ENCODE measurements around the gene CCDC116. TPM values are rescaled to one million over a fixed set of nuclear protein-coding genes. Genes with fewer than 3 reads are reported as not detected.
"Not testable (repeated sequence)": the region's sequence is repeated elsewhere in the genome, so short reads cannot be mapped to it uniquely, and the experiment has no call there.

CCDC116 gene
- total RNA-seq, 1 donor from 2014 or later, result 0.41 TPM

- H3K4me1 ChIP-seq, result peaks cover 52% of the 10 kb centered on the region
These were observed 41.5 kb upstream of the CCDC116 start for GRCh38 chr22:21590809-21591641.

GRCh38 chr22:21591695-21592094 is 40.9 kb upstream of the CCDC116 start:
- TF ChIP-seq CTCF (IDR thresholded peaks at IDR 0.05), result no peak
- DNase-seq (peak; percentile 59), ATAC-seq (peak; percentile 79 to 86)
- intact Hi-C loops (cut with DNase I), result no loop called here
- Histone ChIP-seq H3K27ac (no peak overlapping the region), H3K27me3 (ENCODE audit: low read depth) (no peaks in the 10 kb centered on the region), H3K36me3 (peaks cover 43% of the 10 kb centered on the region), H3K4me3 (no peak overlapping the region), H3K4me1 (peaks cover 52% of the 10 kb centered on the region), H3K9me3 (no peaks in the 10 kb centered on the region)

More at GRCh38 chr22:21590809-21591641, 41.5 kb upstream of the CCDC116 start:
- Histone ChIP-seq H3K27ac (no peak overlapping the region), H3K4me3 (no peak overlapping the region), H3K27me3 (ENCODE audit: low read depth) (no peaks in the 10 kb centered on the region), H3K9me3 (no peaks in the 10 kb centered on the region), H3K36me3 (peaks cover 38% of the 10 kb centered on the region)
- ATAC-seq (peak in 1 of 2 donors; percentile 5), DNase-seq (no peak)
- no peak for TF ChIP-seq CTCF (IDR thresholded peaks at IDR 0.05)
- intact Hi-C loops (cut with DNase I), result no loop called here

GRCh38 chr22:21592422-21592821 is 40.1 kb upstream of the CCDC116 start:
- H3K4me1 ChIP-seq, result peaks cover 46% of the 10 kb centered on the region
- no peaks in the 10 kb centered on the region for H3K9me3 ChIP-seq
- DNase-seq (no peak), ATAC-seq (no peak)
- intact Hi-C loops (cut with DNase I), result no loop called here
- no peak overlapping the region for H3K27ac ChIP-seq
- no peak for TF ChIP-seq CTCF (IDR thresholded peaks at IDR 0.05)
- no peaks in the 10 kb centered on the region for H3K27me3 ChIP-seq (ENCODE audit: low read depth)
- H3K36me3 ChIP-seq, result peaks cover 50% of the 10 kb centered on the region
- no peak overlapping the region for H3K4me3 ChIP-seq

DNA sequence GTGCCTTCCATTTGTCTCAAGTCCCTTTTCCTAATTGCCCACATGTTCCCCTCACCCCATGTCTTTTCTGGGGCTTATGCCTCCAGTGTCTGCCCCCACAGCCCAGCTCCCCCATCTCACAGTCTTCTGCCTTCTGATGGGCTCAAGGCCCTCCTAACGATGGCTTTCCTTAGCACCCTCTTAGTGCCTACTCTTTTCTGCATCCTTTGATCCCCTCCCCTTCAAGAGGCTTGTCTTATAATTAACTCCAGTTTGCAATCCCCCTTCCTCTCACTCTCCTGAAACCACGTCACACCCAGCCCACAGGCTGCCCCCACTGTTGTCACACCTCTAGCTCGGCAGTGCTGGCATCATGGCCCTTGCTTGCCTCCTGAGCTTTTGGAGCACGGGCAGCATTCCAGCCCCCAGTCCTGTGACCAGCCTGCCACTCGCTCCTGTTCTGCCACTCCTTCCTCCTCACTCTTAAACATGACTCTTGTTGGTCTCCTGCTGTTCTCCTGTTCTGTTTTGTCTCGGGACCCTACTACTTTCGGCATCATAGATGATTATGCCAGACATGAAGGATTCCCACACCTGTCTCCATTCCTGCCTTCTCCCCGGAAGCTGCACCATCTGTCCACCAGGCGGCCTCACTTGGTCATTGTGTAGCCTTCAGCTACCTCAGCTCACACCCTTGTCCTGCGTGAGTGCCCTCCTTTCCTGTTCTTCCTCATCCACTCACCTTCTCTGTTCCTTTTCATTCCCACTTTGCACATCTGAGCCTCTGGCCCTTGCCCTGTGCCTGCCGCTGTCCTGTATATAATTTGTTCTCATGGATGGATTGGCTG is 38.9 kb upstream of the CCDC116 start:
- no peak for DNase-seq
- peaks cover 51% of the 10 kb centered on the region for H3K36me3 ChIP-seq
- ATAC-seq, result no peak
- H3K27me3 ChIP-seq (ENCODE audit: low read depth), result no peaks in the 10 kb centered on the region
- intact Hi-C loops (cut with DNase I), result no loop called here
- H3K9me3 ChIP-seq, result no peaks in the 10 kb centered on the region
- peaks cover 35% of the 10 kb centered on the region for H3K4me1 ChIP-seq
- no peak for TF ChIP-seq CTCF (IDR thresholded peaks at IDR 0.05)
- no peak overlapping the region for H3K4me3 ChIP-seq
- no peak overlapping the region for H3K27ac ChIP-seq

DNA sequence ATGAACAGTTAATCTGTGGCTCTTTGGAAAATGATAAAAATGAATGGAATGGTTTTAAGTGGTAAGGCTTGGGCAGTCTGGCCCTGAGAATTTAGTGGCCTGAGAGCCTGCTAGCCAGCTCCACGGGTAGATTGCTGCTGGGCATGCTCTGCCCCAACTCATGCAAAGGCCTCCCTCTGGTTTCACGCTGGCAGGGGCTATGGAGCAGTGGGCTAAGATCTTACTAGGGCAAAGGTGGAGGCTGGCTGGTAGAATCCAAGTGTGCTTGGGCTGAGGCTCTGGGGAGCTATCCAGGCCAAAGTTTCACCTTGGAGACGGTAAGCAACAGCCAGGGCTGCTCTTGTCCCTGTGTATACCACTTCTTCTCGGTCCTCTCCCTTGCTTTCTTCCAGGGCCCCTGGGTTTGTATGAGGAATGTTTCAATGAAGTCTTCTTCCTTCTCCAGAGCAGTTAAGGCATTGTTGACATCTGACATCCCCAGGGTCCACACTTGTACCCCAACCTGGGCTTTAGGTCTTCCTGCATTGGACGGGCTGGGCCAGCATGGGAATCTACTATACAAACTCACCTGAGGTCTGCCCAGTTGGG is 37.6 kb upstream of the CCDC116 start:
- Histone ChIP-seq H3K9me3 (no peaks in the 10 kb centered on the region), H3K4me1 (peaks cover 28% of the 10 kb centered on the region), H3K36me3 (peaks cover 51% of the 10 kb centered on the region), H3K27me3 (ENCODE audit: low read depth) (no peaks in the 10 kb centered on the region), H3K4me3 (no peak overlapping the region), H3K27ac (no peak overlapping the region)
- intact Hi-C loops (cut with DNase I), result no loop called here
- DNase-seq (no peak), ATAC-seq (peak; percentile 20 to 28)
- TF ChIP-seq CTCF (IDR thresholded peaks at IDR 0.05), result no peak

DNA sequence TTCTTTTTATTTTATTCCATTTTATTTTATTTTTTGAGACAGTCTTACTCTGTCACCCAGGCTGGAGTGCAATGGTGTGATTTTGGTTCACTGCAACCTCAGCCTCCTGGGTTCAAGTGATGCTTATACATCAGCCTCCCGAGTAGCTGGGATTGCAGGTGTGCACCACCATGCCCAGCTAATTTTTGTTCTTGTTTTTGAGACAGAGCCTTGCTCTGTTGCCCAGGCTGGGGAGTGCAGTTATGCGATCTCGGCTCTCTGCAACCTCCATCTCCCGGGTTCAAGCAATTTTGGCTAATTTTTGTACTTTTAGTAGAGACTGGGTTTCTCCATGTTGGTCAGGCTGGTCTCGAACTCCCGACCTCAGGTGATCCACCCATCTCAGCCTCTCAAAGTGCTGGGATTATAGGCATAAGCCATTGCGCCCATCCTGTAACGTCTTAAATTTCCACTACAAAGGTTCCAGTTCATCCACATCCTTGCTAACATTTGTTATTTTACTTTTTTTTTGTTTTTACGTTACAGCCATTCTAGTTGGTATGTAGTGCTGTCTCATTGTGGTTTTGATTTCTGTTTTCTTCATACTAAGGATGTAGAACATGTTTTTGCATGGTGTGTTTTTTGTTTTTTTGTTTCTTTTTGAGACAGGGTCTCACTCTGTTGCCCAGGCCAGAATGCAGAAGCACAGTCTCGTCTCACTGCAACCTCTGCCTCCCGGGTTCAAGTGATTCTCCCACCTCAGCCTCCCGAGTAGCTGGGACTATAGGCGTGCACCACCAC is 36.0 kb upstream of the CCDC116 start:
- Histone ChIP-seq H3K36me3 (peaks cover 51% of the 10 kb centered on the region), H3K4me1 (peaks cover 14% of the 10 kb centered on the region)
- DNase-seq; intact Hi-C loops (cut with DNase I); H3K9me3 ChIP-seq; H3K27me3 ChIP-seq (ENCODE audit: low read depth); H3K4me3 ChIP-seq; ATAC-seq; H3K27ac ChIP-seq: not testable (repeated sequence)

Measured in lower lobe of right lung (tissue), 2 donors.